Panc1 (cell line): Measurements from ENCODE around the gene SEC24A.
A peak's percentile ranks its signal among the peaks of the same experiment; 100 is the strongest.

Experiments
- CTCF ChIP-seq: fragments of 450-650 bp; IDR thresholded peaks from 2 replicates; pipeline ENCODE4 v1.5.1; 2017; ENCODE audit warnings: mild to moderate bottlenecking
- POLR2AphosphoS5 ChIP-seq: IDR thresholded peaks from 2 replicates; pipeline ENCODE4 v1.6.1; 2012; ENCODE audit warnings: mild to moderate bottlenecking, low read depth, low read length, moderate library complexity
- REST ChIP-seq, 2 experiments: IDR thresholded peaks; 2 replicates each; pipeline ENCODE4 v1.6.1; 2011 to 2012; ENCODE audit warnings: low read depth in 2 of 2, control low read depth in 1 of 2, low read length in 1 of 2, mild to moderate bottlenecking in 1 of 2, moderate library complexity in 1 of 2; ENCODE audit not compliant: insufficient read depth in 1 of 2
- SIN3A ChIP-seq: IDR thresholded peaks from 2 replicates; pipeline ENCODE4 v1.6.1; 2012; ENCODE audit warnings: low read depth, mild to moderate bottlenecking, low read length, moderate library complexity, borderline replicate concordance; ENCODE audit not compliant: insufficient read depth
- TCF7L2 ChIP-seq: IDR thresholded peaks from 2 replicates; pipeline ENCODE4 v1.6.1; 2011; ENCODE audit warnings: mild to moderate bottlenecking, low read depth, low read length, inconsistent platforms

- TF ChIP-seq SIN3A = peak; percentile 97; the same call in 1 of the 2 replicates
- no peak for TF ChIP-seq CTCF
- TF ChIP-seq REST (IDR thresholded peaks at IDR 0.05; ENCODE audit: insufficient read depth in 1 of 2, low read depth in 2 of 2, low read length in 1 of 2) = no peak
- peak; percentile 83 for TF ChIP-seq POLR2AphosphoS5
- TF ChIP-seq TCF7L2 = no peak
These were observed at the start of gene SEC24A for GRCh38 chr5:134648425-134649162.
